ENCODE data around the gene EML4. TPM values are rescaled to one million over a fixed set of nuclear protein-coding genes. Genes with fewer than 3 reads are reported as not detected.
A peak's percentile ranks its signal among the peaks of the same experiment; 100 is the strongest.

The EML4 gene
- total RNA-seq, 1 donor from 2014 or later, result 167 TPM

GRCh38 chr2:42360890-42361727 lies 192.0 kb downstream of the EML4 start, which contains the start of gene COX7A2L:
TSS of gene COX7A2L (minus strand) at chr2:42361217. CDS start at chr2:42361161, 56 bp downstream.
- Mint-ChIP-seq H3K27ac (peak within 1 kb of the TSS; percentile 100), H3K4me3 (peak within 1 kb of the TSS; percentile 92), H3K27me3 (ENCODE audit: insufficient read depth, low read depth) (peaks cover 5% of the 10 kb centered on the region), H3K4me1 (peaks cover 27% of the 10 kb centered on the region), H3K9me3 (no peaks in the 10 kb centered on the region), H3K36me3 (no peaks in the 10 kb centered on the region)
- Histone ChIP-seq H2AFZ (replicated peaks) (peak within 1 kb of the TSS; percentile 90), H3K4me3 (peak within 1 kb of the TSS; percentile 81), H3K36me3 (no peaks in the 10 kb centered on the region), H3K27ac (peak within 1 kb of the TSS; percentile 84), H4K20me1 (ENCODE audit: low read depth) (peaks cover 27% of the 10 kb centered on the region), H3K27me3 (peaks cover 5% of the 10 kb centered on the region), H3K4me1 (peaks cover 18% of the 10 kb centered on the region), H3K9me3 (ENCODE audit: low read depth) (no peaks in the 10 kb centered on the region), H3K9ac (peak within 1 kb of the TSS; percentile 89), H3F3A (ENCODE audit: low read depth) (peaks cover 7% of the 10 kb centered on the region), H3K79me2 (ENCODE audit: low read depth) (peaks cover 49% of the 10 kb centered on the region), H3K4me2 (peak within 1 kb of the TSS; percentile 93)
- TF ChIP-seq EZH2 (IDR thresholded peaks at IDR 0.05), result no peak
- no peak for TF ChIP-seq EZH2phosphoT487 (IDR thresholded peaks at IDR 0.05)
- TF ChIP-seq CTCF (IDR thresholded peaks at IDR 0.05), result peak; percentile 44
- peak; percentile 97 for DNase-seq (ENCODE audit: low spot score)

- Mint-ChIP-seq H3K4me1 (peaks cover 27% of the 10 kb centered on the region), H3K27me3 (ENCODE audit: insufficient read depth, low read depth) (peaks cover 5% of the 10 kb centered on the region), H3K27ac (peak overlapping the region; percentile 100), H3K9me3 (no peaks in the 10 kb centered on the region), H3K4me3 (peak overlapping the region; percentile 92), H3K36me3 (no peaks in the 10 kb centered on the region)
- Histone ChIP-seq H3K27ac (no peak overlapping the region), H3K79me2 (ENCODE audit: low read depth) (peaks cover 42% of the 10 kb centered on the region), H3K9me3 (ENCODE audit: low read depth) (no peaks in the 10 kb centered on the region), H3K9ac (no peak overlapping the region), H3K27me3 (peaks cover 5% of the 10 kb centered on the region), H3K4me3 (peak overlapping the region; percentile 81), H2AFZ (replicated peaks) (peak overlapping the region; percentile 90), H3K4me1 (peaks cover 18% of the 10 kb centered on the region), H4K20me1 (ENCODE audit: low read depth) (peaks cover 27% of the 10 kb centered on the region), H3K4me2 (peak overlapping the region; percentile 82), H3K36me3 (no peaks in the 10 kb centered on the region), H3F3A (ENCODE audit: low read depth) (peaks cover 7% of the 10 kb centered on the region)
- TF ChIP-seq EZH2 (IDR thresholded peaks at IDR 0.05), result no peak
- no peak for TF ChIP-seq EZH2phosphoT487 (IDR thresholded peaks at IDR 0.05)
- no peak for TF ChIP-seq CTCF (IDR thresholded peaks at IDR 0.05)
- no peak for DNase-seq (ENCODE audit: low spot score)
Measured at GRCh38 chr2:42361728-42362283, 192.7 kb downstream of the EML4 start.

- Histone ChIP-seq H3F3A (ENCODE audit: low read depth) (peaks cover 7% of the 10 kb centered on the region), H3K36me3 (no peaks in the 10 kb centered on the region), H4K20me1 (ENCODE audit: low read depth) (peaks cover 19% of the 10 kb centered on the region), H3K4me1 (peaks cover 18% of the 10 kb centered on the region), H2AFZ (replicated peaks) (no peak overlapping the region), H3K4me3 (no peak overlapping the region), H3K9ac (no peak overlapping the region), H3K4me2 (no peak overlapping the region), H3K27ac (no peak overlapping the region), H3K79me2 (ENCODE audit: low read depth) (peaks cover 26% of the 10 kb centered on the region), H3K9me3 (ENCODE audit: low read depth) (no peaks in the 10 kb centered on the region), H3K27me3 (peaks cover 5% of the 10 kb centered on the region)
- TF ChIP-seq EZH2phosphoT487 (IDR thresholded peaks at IDR 0.05) (no peak), CTCF (IDR thresholded peaks at IDR 0.05) (no peak), EZH2 (IDR thresholded peaks at IDR 0.05) (no peak)
- Mint-ChIP-seq H3K4me1 (peaks cover 25% of the 10 kb centered on the region), H3K4me3 (no peak overlapping the region), H3K36me3 (no peaks in the 10 kb centered on the region), H3K27me3 (ENCODE audit: insufficient read depth, low read depth) (peaks cover 5% of the 10 kb centered on the region), H3K9me3 (no peaks in the 10 kb centered on the region), H3K27ac (no peak overlapping the region)
- no peak for DNase-seq (ENCODE audit: low spot score)
Measured at GRCh38 chr2:42363413-42363812, 194.3 kb downstream of the EML4 start.

All from neural progenitor cell (in vitro differentiated cells).